ENCODE results near the gene CA7.
A peak's percentile ranks its signal among the peaks of the same experiment; 100 is the strongest.
"Not testable (repeated sequence)": the region's sequence is repeated elsewhere in the genome, so short reads cannot be mapped to it uniquely, and the experiment has no call there.

CA7 gene

GRCh38 chr16:66874079-66874775, 30.0 kb downstream of the CA7 start:
- DNase-seq: peak; percentile 38

GRCh38 chr16:66878067-66878466, 33.9 kb downstream of the CA7 start:
- DNase-seq: peak; percentile 46

- DNase-seq: peak; percentile 94
Measured at GRCh38 chr16:66880288-66881013, 36.2 kb downstream of the CA7 start, which contains the start of gene PDP2. Gene PDP2 (plus strand): TSS chr16:66880515. CDS start chr16:66884285, 3,770 bp downstream.

GRCh38 chr16:66881014-66881417, 36.8 kb downstream of the CA7 start:
- DNase-seq: no peak

- no peak for DNase-seq
Measured at GRCh38 chr16:66881560-66881959, 37.3 kb downstream of the CA7 start.

GRCh38 chr16:66881964-66882508, 37.8 kb downstream of the CA7 start:
- no peak for DNase-seq

GRCh38 chr16:66882702-66883101, 38.5 kb downstream of the CA7 start:
- no peak for DNase-seq

GRCh38 chr16:66885491-66885890, 41.3 kb downstream of the CA7 start:
- DNase-seq: no peak

GRCh38 chr16:66886321-66886720, 42.1 kb downstream of the CA7 start:
- no peak for DNase-seq

GRCh38 chr16:66886914-66887313, 42.7 kb downstream of the CA7 start:
- no peak for DNase-seq

- no peak for DNase-seq
Measured at GRCh38 chr16:66888647-66889615, 44.7 kb downstream of the CA7 start.

- no peak for DNase-seq
Measured at GRCh38 chr16:66889622-66890021, 45.4 kb downstream of the CA7 start.

- no peak for DNase-seq
Measured at GRCh38 chr16:66890799-66891198, 46.6 kb downstream of the CA7 start.

GRCh38 chr16:66891360-66891759, 47.1 kb downstream of the CA7 start:
- no peak for DNase-seq

GRCh38 chr16:66891797-66892196, 47.6 kb downstream of the CA7 start:
- no peak for DNase-seq

- DNase-seq: no peak
Measured at GRCh38 chr16:66894055-66894454, 49.8 kb downstream of the CA7 start.

- peak; percentile 68 for DNase-seq
Measured at GRCh38 chr16:66894948-66895688, 50.9 kb downstream of the CA7 start.

GRCh38 chr16:66895689-66895979, 51.4 kb downstream of the CA7 start:
- no peak for DNase-seq

- no peak for DNase-seq
Measured at GRCh38 chr16:66895999-66896398, 51.8 kb downstream of the CA7 start.

GRCh38 chr16:66896682-66897081, 52.5 kb downstream of the CA7 start:
- not testable (repeated sequence) for DNase-seq

- peak; percentile 52 for DNase-seq
Measured at GRCh38 chr16:66898207-66898606, 54.0 kb downstream of the CA7 start.

GRCh38 chr16:66898933-66899309, 54.7 kb downstream of the CA7 start:
- DNase-seq: no peak
